HG03342 (cell line): ENCODE data around the gene RNF14.

Experiments
- ATAC-seq: cut with Tn5 transposase; IDR thresholded peaks from one replicate; pipeline ENCODE4 v1.9.1; 2021; ENCODE audit warnings: mild to moderate bottlenecking, moderate library complexity; ENCODE audit not compliant: unreplicated experiment

RNF14 gene

DNA sequence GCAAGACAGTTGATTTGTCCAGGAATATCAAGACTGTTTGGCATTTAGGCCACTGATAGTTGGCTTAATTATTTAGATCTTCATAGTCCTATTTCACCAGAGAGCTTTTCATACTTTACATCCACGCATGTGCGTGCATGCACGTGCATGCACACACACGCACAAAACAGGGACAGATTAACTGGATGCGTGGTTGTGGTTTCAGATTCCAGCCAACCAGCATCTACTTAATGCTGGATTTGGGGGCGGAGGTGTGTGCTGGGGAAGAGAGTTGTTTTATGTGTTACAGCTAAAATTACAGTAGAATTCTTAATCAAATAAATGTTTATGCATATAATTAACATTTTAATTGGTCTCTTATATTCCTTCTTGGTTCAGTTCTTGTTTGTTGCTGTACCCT is 7.3 kb downstream of the RNF14 start:
- no peak for ATAC-seq

DNA sequence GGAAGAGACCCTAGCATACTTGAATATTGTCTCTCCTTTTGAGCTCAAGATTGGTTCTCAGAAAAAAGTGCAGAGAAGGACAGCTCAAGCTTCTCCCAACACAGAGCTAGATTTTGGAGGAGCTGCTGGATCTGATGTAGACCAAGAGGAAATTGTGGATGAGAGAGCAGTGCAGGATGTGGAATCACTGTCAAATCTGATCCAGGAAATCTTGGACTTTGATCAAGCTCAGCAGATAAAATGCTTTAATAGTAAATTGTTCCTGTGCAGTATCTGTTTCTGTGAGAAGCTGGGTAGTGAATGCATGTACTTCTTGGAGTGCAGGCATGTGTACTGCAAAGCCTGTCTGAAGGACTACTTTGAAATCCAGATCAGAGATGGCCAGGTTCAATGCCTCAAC is 9.5 kb downstream of the RNF14 start:
- ATAC-seq: no peak

DNA sequence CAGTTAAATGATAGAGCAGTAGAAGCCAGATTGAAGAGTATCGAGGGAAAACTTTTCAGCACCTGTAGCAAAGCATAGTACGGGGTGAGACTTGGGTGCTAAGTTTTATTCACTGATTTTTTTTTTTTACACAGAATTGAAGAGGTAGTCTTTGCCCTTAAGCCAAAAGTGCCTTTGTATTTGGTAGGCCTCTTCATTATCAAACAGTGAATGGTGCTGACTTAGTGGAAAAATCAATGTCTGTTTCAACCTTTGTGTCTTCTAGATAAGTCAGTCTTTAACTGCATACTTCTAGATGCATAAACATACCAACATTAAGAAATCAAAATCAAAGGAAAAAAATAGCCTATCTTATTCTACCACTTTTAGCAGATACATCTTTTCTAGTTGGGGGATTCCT is 13.7 kb downstream of the RNF14 start:
- ATAC-seq: no peak

DNA sequence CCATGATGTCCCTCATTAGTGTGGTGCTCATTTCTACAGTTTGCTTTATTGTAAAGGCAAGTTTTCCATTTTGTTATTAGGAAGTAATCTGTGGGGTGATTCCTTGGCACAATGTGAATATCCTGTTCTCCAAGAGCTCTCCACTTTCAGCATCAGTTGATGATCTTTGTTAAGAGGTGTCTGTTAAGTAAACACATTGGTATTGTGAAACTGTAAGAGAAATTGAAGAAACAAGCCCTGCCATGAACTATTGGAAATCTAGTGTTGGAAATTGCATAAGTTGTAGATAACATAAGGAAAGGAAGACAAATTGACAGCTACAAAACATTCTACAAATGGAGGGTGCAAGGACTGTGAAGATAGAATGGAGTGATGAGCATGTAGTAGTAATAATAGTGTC is 17.2 kb downstream of the RNF14 start:
- no peak for ATAC-seq

DNA sequence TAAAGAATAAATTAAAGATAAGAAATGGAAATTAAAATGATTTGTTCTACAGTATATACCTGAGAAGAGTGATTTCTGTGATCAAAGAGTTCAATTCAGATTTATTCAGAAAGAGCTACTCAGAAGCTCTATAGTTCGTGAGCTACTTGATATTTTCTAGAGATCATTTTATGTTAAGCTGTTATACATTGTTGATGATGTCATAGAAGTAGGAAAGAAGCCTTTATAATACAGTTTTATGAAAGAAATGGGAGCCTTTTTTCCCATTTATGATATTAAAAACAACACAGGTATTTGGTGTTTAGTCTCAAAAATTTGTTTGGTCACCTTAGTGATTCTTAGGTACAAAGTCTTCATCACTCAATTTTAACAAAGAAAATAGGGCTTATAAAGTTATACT is 20.8 kb downstream of the RNF14 start:
- ATAC-seq: no peak

DNA sequence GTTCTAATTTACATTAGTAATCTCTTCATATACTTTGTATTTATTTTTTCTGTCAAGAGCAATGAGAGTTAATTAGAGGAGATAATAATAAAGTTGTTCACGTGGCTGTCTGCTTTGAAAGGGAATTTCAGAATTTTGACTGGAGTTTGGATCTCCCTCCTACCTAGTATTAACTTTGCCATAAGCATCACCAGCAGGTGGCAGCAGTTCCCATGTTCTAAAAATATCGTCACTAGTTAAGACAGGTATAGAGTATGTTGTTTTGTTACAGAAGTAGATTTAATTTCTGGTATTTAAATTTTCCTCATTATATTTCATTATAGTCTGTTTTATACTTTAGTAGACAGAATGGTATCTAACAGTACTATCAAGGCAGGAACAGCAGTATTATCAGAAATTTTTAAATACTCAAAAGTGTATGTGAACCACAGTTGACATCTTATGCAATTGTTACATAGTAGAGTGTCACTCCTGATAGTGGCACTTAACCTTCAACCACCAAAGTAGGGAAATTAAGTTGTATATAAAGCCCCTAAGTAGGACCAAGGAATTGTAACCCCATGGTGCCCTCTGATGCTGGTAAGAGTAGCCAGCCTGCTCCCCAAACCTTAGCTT is 23.6 kb downstream of the RNF14 start:
- ATAC-seq: peak; percentile 74

DNA sequence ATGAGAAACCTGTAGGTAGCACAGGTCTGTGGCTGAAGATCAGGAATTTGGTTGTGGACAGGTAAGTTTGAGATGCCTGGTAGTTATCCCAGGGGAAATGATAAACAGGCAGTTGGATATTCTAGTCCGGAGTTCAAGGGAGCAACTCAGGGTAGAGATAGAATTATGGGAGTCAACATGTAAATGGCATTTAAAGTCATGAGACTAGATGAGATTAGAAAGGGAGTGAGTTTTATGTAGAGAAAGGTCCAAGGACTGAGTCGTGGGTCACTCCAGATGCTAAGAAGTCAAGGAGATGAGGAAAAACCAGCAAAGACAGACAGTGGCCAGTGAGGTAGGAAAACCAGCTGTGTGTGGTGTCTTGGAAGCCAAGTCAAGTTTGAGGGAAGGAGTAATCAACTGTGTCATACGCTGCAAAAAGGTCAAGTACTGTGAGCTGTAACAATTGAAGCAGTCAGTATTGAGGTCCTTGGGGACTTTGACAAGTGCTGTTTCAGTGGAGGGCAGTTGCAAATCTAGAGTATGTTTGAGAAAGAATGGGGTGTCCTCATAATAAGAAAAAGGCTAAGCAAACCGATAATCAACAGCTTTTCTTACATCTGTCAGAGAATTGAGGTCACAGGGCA is 25.7 kb downstream of the RNF14 start:
- no peak for ATAC-seq

DNA sequence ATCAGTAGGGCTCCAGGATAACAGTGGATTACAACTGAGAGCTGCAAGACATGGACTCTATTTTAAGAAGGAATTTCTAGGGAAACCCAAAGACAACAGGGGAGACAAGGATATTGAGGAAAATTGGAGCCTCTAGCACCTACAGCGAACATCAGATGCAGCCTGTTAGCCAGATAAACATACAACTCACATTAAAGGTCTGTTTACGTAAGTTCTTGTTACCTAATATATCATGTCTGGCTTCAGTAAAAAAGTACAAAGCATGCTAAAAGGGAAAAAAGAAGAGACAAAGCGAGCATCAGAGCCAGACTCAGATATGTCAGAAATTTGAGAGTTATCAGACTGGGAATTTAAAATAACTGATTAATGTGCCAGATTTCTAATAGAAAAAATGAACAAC is 26.8 kb downstream of the RNF14 start:
- ATAC-seq: no peak

DNA sequence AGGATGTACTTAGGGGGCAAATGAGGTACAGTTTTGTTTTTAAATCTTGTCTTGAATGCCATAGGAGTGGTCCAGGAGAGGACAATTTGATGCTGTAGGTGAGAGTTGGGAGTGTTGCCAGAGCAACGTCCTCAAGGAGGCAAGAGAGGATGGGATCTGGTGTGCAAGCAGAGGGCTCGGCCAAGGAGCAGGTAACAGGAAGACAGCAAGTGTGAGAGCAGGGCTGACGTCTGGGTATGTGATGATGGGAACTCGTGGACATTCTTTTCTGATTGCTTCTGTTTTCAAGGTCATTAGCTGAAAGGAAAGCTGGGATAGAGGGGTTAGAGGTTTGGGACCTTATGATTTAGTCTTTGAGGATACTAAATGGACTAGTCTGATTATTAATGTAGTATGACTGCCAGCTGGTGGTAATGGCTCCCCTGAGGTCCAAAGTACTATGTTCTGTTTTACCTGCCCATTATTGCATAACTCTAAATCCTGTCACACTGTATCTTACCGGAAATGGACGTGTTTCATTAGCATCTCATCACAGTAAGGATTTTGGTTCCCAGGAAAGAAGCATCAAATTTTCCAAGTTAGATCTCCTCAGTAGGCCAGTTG is 28.6 kb downstream of the RNF14 start:
- no peak for ATAC-seq

DNA sequence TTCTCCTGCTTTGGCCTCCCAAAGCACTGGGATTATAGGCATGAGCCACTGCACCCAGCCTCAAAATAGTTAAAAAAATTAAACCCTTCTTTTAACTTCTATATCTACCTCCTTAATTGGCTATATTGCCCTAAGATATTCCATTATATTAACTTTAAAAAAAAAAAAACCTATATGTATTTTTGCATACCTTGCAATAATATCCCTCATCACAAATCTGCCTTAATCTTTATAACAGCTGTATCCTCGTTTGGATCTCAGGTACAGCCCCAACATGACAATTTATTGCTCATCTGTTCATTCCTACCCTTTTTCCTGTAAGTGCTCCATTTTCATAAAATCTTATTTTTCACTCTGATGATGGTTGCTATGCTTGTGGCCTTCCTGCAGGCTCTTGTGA is 31.3 kb downstream of the RNF14 start:
- no peak for ATAC-seq

DNA sequence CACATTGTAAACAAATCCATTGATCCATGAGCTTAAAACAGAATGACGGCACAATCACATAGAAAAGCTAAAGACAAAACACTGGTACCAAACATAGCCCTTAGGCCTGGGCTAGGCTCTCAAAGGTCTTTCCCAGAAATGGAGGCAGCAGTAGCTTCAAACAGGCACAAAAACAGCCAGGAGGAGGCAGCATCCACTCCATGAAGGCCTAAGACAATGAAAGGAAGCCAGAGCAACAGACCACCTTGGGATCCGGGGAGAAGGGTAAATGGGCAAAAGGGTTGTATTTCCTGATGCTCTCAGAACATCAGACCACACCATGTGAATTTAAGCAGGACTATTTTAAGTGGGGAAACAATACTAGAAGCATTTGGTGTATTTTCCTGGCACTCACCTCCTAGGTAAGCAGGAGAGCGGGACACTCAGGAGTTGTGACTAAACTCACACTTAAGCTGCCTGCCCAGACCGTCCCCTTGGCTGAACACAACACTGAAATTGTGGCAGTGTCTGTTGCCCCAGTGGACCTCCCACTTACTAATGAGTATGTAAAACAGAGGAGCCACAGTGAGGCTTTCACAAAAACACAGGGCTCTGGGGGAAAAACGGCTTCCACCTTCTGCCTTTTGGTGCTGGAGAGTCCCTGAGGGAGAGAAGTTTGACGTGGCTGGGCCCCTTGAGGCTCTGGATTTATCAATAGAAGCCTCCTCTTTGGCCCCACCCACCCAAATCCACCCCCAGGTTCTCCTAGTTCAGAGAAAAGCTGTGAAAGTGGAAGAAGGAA is 32.0 kb downstream of the RNF14 start:
- ATAC-seq: no peak

DNA sequence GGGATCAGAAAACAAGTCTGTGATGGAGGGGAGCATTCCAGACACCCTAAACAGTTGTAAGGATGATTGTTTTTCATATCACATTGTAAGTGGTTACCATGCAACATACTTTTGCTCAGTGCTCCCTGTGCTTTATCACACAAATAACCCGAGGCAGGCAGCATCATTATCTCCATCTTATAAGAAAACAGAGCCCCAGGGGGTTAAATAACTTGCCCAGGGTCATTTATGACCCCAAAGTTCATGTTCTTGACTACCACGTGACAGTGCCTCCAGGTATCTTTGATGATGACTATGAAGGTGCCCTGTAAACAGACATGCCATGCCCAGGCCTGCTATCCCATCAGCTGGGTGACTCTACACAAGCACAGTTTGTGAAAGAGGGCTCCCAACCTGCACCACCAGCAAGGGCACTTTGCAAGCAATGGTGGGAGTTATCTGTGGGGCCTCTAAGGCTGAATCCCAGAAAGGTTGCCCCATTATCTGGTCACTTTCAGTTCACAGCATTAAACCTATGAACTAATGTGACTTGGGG is 34.4 kb downstream of the RNF14 start:
- no peak for ATAC-seq

DNA sequence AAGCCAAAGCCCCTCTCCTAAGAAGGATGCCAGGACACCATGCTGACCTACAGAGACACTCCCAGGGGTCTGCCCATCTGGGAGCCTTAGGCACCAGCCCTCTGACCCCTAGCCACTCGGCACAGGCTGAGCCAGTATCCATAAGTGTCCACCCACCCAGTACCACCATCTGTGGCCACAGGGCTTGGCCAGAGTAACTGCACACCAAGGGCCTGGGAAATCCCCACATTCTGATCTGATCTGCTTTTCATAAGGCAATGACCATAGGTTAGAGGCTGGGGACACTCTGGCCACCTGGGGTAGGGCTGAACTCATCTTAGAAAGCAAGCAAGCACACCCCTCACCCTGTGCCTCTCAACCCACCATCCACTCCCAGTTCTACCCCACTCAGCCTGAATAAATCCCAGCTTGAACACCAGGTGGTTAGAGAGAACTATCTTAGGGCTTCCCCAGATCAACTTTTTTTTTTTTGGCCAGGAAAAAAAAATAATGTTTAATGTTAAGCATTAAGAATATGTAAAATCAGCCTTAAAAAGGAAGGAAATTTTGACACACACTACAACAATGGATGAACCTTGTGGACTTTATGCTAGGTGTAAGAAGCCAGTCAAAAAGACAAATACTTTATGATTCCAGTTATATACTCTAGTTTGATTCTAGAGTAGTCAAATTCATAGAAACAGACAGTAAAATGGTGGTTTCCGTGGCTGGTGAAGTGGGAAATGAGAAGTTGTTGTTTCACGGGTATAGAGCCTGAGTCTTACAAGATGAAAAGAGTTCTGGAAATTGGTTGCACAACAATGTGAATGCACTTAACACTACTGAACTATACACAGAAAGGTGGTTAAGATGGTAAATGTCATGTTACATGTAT is 37.7 kb downstream of the RNF14 start:
- ATAC-seq: no peak

DNA sequence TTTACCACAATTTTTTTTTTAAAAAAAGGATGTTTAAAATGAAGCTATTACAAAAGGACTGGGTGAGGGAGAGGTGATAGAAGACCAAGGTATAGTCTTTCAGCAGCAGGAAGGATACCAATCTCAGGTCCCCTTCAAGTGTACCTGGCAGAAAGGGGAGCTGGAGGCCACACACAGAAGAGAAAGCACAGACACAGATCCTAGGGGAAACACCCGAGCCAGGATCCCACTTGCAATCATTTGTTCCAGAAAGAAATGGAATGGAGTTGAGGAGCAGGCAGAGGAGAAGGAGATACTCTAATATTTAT is 38.3 kb downstream of the RNF14 start:
- ATAC-seq: no peak

DNA sequence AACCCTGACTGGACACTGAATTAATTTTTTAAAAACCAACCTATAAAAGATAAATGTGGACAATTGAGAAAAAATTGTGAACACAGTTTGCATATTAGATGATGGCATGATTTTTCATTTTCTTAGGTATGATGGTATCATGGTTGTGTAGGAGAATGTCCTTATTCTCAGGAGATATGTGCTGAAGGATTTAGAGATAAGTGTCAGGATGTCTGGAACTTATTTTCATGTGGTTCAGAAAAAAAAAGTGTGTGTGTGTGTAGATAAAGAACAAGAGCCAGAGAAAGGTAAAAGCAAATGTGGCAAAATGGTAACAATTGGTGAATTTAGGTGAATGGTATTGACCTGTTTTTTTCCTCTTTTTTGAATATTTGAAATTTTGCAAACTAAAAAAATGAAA is 39.9 kb downstream of the RNF14 start:
- no peak for ATAC-seq

DNA sequence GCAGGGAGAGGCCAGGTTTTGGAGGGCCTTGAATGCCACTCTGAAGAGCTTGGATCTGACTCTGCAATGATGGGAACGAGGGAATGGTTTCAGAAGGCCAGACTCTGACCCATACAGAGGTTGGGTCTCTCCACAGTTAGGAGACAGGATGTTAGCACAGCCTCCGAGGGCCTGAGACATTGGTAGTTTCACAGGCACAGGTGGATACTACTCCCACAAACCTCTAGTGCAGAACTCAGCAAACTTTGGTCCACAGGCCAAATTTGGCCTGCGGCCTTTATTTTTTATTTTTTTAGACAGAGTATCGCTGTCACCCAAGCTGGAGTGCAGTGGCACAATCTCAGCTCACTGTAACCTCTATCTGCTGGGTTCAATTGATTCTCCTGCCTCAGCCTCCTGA is 41.0 kb downstream of the RNF14 start:
- ATAC-seq: no peak

DNA sequence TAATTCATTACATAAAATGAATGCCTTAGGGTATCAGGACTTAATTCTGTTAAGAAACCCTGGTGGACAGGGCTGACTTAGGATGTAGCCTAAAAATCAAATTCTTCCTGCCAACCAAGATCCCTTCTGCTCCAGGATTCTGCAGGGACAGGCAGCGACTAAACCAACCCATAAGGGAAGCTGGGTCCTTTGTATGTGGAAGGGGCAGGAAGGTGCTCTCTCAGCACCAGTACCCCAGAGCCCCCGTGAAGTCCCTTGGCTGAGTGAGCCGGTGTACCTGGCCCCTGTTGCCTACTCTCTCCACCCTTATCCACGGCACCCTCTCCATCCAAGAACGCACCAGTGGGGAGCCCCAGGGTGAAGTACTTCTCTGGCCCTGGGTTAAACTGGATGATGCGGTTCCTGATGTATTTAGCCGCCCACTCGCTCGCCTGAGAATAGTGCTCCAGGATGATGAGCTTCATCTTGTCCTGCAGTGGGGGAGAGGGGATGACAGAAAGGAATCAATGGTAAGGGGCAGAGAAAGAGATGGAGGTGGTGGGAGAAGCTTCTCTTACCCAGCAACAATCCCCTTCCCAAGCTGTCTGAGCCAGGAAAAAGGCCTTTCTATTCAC is 42.8 kb downstream of the RNF14 start:
- no peak for ATAC-seq

DNA sequence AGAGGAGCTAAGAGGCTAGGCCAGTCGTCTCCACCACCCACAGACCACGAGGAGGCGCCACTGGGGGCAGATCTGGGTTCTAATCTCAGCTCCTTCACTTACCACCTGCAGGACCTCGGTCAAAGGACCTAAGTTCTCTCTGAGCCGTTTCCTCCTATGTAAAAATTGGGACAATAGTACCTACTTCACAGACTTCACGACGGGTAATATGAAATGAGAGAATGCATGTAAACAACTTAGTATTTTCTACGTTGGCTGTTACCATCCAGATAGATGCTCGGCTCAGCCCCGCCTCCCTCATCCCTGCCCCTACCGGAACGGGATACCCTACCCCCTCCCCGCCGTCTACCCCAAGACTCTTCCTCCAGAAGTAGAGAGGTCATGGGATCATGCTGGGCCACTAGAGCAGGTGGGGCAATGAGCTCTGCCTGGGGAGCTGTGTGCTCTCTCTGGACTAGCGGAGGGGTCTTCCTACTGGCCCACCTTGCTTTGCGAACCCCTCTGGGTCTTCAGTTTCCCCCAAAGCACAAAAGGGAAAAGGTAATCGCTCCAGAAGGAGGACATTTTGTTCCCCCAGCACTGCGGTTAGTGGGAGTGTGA is 43.4 kb downstream of the RNF14 start:
- ATAC-seq: no peak

DNA sequence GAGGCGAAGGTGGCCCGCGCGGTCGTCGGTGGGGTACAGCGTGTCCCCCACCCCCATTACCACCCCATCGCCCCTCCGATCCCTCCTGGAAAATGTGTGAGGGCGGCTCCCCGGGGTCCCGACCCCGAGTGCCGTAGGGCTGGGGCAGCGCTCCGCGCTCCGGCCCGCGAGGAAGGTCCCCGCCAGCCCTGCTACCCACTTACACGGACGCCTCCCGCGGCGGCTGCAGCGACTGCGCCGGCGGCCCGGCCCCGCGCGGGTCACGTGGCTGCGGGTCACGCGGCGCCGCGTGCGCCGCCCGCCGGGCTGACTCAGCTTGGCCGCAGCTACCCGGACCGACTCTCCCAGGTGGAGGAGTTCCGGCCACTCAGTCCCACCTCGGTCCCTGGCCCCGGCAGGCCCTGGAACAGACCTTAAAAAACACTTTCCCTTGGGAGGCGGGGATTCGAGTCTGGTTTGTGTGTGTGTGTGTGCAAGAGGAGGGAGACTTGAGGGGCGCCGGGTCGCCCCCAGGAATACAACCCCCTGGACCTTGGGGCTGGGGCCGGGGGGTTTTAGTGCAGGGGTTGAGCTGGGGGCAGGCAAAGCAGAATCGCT is 44.0 kb downstream of the RNF14 start, which contains the start of gene GNPDA1:
TSS of gene GNPDA1 (minus strand) at position 236 of the 597 bp plus-strand sequence. CDS start 992 bp downstream, outside the sequence.
- ATAC-seq: peak; percentile 65
